Measurements from ENCODE around the gene LRTM2. TPM values are rescaled to one million over a fixed set of nuclear protein-coding genes. Genes with fewer than 3 reads are reported as not detected.

The LRTM2 gene
- total RNA-seq, 3 donors from 2014 or later, result not detected

DNA sequence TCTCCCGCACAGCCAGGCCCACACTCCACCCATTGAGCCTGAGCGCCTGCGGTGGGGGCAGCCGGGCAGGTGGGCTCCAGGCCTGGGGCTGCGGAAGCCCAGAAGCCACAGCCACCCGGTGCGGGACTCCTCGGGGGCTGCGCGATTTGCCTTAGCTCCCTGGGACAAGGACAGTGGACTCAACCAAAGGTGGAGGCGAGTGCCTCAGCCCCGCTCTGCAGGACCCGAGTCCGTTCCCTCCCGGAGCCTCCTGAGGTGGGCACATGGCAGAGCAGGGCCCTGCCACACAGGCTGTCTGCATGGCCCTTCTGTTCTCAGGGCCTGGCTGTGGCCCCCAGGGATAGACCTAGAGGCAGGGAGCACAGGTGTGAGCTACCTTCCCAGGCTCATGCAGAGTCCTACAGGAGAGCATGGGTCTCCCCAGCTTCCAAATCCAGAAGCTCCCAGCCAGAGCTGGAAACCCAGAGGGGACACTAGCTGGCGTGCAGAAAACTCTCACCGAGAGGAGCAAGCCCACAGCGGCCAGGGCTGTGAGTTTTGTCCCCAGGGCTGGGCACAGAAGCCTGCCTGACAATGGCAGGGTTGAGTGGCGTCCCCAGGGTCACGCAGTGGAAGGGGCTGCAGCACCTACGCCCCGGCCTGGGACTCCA, 22.2 kb upstream of the LRTM2 start:
- peaks cover 4 to 6% of the 10 kb centered on the region in 2 donors for H3K4me1 ChIP-seq
- H3K36me3 ChIP-seq, result no peaks in the 10 kb centered on the region
- H3K27me3 ChIP-seq, result no peaks in the 10 kb centered on the region
- TF ChIP-seq POLR2A (IDR thresholded peaks at IDR 0.05), result no peak
- no peak for TF ChIP-seq POLR2AphosphoS5 (IDR thresholded peaks at IDR 0.05)
- TF ChIP-seq, protein P1, sequence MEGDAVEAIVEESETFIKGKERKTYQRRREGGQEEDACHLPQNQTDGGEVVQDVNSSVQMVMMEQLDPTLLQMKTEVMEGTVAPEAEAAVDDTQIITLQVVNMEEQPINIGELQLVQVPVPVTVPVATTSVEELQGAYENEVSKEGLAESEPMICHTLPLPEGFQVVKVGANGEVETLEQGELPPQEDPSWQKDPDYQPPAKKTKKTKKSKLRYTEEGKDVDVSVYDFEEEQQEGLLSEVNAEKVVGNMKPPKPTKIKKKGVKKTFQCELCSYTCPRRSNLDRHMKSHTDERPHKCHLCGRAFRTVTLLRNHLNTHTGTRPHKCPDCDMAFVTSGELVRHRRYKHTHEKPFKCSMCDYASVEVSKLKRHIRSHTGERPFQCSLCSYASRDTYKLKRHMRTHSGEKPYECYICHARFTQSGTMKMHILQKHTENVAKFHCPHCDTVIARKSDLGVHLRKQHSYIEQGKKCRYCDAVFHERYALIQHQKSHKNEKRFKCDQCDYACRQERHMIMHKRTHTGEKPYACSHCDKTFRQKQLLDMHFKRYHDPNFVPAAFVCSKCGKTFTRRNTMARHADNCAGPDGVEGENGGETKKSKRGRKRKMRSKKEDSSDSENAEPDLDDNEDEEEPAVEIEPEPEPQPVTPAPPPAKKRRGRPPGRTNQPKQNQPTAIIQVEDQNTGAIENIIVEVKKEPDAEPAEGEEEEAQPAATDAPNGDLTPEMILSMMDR (IDR thresholded peaks at IDR 0.05), result no peak
- intact Hi-C loops (cut with DNase I; ENCODE audit: low total_unique reads), result loop anchor here (5.0 kb wide), 2 partner anchors 139 to 146 kb away; no protein-coding TSS in a partner anchor
- H3K4me3 ChIP-seq, result no peak overlapping the region
- no peak for DNase-seq (ENCODE audit: low spot score in 2 of 2)
- H3K9me3 ChIP-seq, result no peaks in the 10 kb centered on the region
- peak overlapping the region in 1 of 2 donors; percentile 91 for H3K27ac ChIP-seq

DNA sequence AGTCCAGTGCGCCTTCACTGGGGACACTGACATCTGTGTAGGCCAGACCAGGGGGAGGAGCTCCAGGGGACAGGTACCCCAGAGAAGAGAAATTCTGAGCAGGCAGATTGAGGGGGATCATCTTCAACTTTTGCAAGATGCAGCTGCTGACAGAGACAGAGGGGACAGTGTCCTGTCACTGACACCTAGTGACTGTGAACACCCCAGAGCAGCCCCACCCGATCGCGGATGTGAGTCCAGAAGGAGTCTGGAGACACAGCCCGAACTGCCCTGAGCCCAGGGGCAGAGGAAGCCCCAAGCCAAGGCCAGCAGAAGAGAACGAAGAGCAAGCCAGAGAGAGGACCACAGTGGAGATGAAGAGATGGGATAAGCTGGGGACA, 21.7 kb upstream of the LRTM2 start:
- no peak for DNase-seq (ENCODE audit: low spot score in 2 of 2)
- H3K27ac ChIP-seq, result no peak overlapping the region
- H3K27me3 ChIP-seq, result no peaks in the 10 kb centered on the region
- H3K9me3 ChIP-seq, result no peaks in the 10 kb centered on the region
- no peak overlapping the region for H3K4me3 ChIP-seq
- intact Hi-C loops (cut with DNase I; ENCODE audit: low total_unique reads), result loop anchor here (5.0 kb wide), 2 partner anchors 139 to 146 kb away; no protein-coding TSS in a partner anchor
- TF ChIP-seq, protein P1 (IDR thresholded peaks at IDR 0.05), result no peak
- TF ChIP-seq POLR2A (IDR thresholded peaks at IDR 0.05), result no peak
- TF ChIP-seq POLR2AphosphoS5 (IDR thresholded peaks at IDR 0.05), result no peak
- no peaks in the 10 kb centered on the region for H3K36me3 ChIP-seq
- peaks cover 4 to 6% of the 10 kb centered on the region in 2 donors for H3K4me1 ChIP-seq

DNA sequence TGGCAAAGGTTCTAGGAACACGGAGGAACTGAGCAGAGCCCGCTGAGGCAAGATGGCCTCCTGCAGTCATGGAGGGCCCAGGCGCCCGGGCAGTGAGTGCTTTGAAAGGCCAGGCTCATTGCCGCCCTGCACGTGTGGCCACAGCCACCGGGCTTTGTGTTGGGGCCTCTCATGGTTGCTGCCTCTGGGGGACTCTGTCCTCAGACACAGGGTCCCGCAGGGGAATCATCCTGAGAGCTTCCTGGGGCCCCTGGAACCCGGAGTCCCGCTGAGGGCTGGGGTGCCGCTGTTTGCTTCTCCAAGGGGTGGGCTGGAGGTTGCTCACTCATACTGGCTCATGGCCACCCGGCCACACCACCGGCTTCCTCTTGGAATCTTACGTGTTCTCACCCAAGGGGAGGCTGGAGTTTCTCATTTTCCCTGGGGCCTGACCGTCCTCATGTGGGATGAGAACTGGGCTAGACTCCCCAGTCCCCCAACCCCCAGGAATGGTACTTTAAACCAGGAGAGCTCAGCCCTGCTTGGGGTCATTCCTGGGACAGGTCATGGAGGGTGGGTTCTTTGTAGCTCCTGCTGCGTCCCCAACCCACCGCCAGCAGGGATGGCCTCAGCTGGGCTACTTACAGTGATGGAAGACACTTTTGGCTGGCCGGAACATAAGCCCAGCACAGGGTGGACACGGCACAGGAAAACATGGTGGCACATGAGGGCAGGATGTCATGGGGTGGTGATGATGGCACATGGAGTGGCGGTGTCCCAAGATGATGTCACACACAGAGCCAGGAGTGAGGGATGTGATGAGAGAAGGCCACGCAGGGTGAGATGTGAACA, 21.1 kb upstream of the LRTM2 start:
- H3K27ac ChIP-seq, result no peak overlapping the region
- intact Hi-C loops (cut with DNase I; ENCODE audit: low total_unique reads), result loop anchor here (5.0 kb wide), 2 partner anchors 138 to 147 kb away; no protein-coding TSS in a partner anchor
- no peaks in the 10 kb centered on the region for H3K27me3 ChIP-seq
- TF ChIP-seq POLR2AphosphoS5 (IDR thresholded peaks at IDR 0.05) (no peak), POLR2A (IDR thresholded peaks at IDR 0.05) (no peak)
- TF ChIP-seq, protein P1 (IDR thresholded peaks at IDR 0.05), result no peak
- DNase-seq (ENCODE audit: low spot score in 2 of 2), result no peak
- no peaks in the 10 kb centered on the region for H3K36me3 ChIP-seq
- H3K4me1 ChIP-seq, result peaks cover 4 to 6% of the 10 kb centered on the region in 2 donors
- H3K9me3 ChIP-seq, result no peaks in the 10 kb centered on the region
- no peak overlapping the region for H3K4me3 ChIP-seq

DNA sequence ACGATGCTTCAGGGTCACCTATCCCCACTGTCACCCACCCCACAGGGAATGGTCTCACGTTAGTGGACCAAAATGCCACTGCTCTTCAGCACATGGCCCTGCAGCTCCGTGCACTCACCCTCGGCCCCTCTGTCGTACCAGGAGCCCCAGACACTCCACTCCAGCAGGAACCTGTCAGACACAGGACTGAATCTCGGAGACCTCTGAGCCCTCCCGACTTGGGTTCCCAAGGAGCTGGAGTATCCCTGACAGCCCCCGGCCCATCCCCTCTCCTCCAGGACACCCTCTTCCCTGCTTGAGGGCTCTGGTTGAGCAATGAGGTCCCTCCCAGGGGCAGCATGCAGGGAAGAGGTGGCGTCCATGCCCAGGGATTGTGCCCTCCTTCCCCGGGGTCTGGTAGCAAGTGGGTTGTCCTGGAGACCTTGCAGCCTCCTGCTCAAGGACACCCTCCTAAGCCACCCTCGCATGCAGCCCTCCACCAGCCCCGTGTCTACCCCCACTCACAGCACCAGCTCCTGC, 20.4 kb upstream of the LRTM2 start:
- H3K4me3 ChIP-seq, result no peak overlapping the region
- H3K36me3 ChIP-seq, result no peaks in the 10 kb centered on the region
- H3K27me3 ChIP-seq, result no peaks in the 10 kb centered on the region
- DNase-seq (ENCODE audit: low spot score in 2 of 2), result no peak
- no peak overlapping the region for H3K27ac ChIP-seq
- intact Hi-C loops (cut with DNase I; ENCODE audit: low total_unique reads), result loop anchor here (5.0 kb wide), 2 partner anchors 137 to 148 kb away; no protein-coding TSS in a partner anchor
- H3K9me3 ChIP-seq, result no peaks in the 10 kb centered on the region
- TF ChIP-seq POLR2AphosphoS5 (IDR thresholded peaks at IDR 0.05) (no peak), POLR2A (IDR thresholded peaks at IDR 0.05) (no peak)
- TF ChIP-seq, protein P1 (IDR thresholded peaks at IDR 0.05), result no peak
- H3K4me1 ChIP-seq, result peaks cover 4 to 6% of the 10 kb centered on the region in 2 donors
